CD4-positive, alpha-beta T cell treated with Interleukin-2 at 100 ng/mL for 4 hours (primary cell): Measurements from ENCODE around the gene CYREN.
"Not testable (repeated sequence)": the region's sequence is repeated elsewhere in the genome, so short reads cannot be mapped to it uniquely, and the experiment has no call there.

Experiments
- DNase-seq: peaks from one replicate; pipeline ENCODE4 v3.0.0-alpha.2; 2020; ENCODE audit warnings: low spot score

CYREN gene

GRCh38 chr7:135177028-135177696 lies 6.7 kb upstream of the CYREN start:
- no peak for DNase-seq

GRCh38 chr7:135175931-135176330 lies 5.4 kb upstream of the CYREN start:
- no peak for DNase-seq

- no peak for DNase-seq
Measured at GRCh38 chr7:135174941-135175340, 4.4 kb upstream of the CYREN start.

GRCh38 chr7:135173916-135174315 lies 3.4 kb upstream of the CYREN start:
- DNase-seq, result not testable (repeated sequence)

GRCh38 chr7:135171581-135172291 lies 1.2 kb upstream of the CYREN start:
- DNase-seq, result not testable (repeated sequence)

GRCh38 chr7:135170998-135171481 lies 533 bp upstream of the CYREN start:
- not testable (repeated sequence) for DNase-seq

- DNase-seq, result no peak
Measured at GRCh38 chr7:135169964-135170273, 588 bp downstream of the CYREN start.

- peak; percentile 71 for DNase-seq
Measured at GRCh38 chr7:135169141-135169963, 1.2 kb downstream of the CYREN start.

- DNase-seq, result no peak
Measured at GRCh38 chr7:135168489-135169140, 1.9 kb downstream of the CYREN start.

- DNase-seq, result peak; percentile 32
Measured at GRCh38 chr7:135168001-135168400, 2.5 kb downstream of the CYREN start.

- no peak for DNase-seq
Measured at GRCh38 chr7:135167365-135167917, 3.1 kb downstream of the CYREN start.

GRCh38 chr7:135166338-135166990 lies 4.0 kb downstream of the CYREN start:
- DNase-seq, result no peak

GRCh38 chr7:135165862-135166261 lies 4.6 kb downstream of the CYREN start:
- no peak for DNase-seq

- DNase-seq, result no peak
Measured at GRCh38 chr7:135164357-135165061, 6.0 kb downstream of the CYREN start.

- DNase-seq, result no peak
Measured at GRCh38 chr7:135162382-135163001, 8.0 kb downstream of the CYREN start.

GRCh38 chr7:135161669-135162068 lies 8.8 kb downstream of the CYREN start:
- no peak for DNase-seq

- DNase-seq, result no peak
Measured at GRCh38 chr7:135160858-135161653, 9.5 kb downstream of the CYREN start.

- peak; percentile 38 for DNase-seq
Measured at GRCh38 chr7:135160098-135160857, 10.2 kb downstream of the CYREN start.
